ENCODE results near the gene PDLIM5.

Gene PDLIM5

GRCh38 chr4:94412658-94413038 lies 39.1 kb upstream of the PDLIM5 start:
- peak overlapping the region; percentile 25 for H3K4me3 ChIP-seq (ENCODE audit: low read depth, low read length)
- DNase-seq = no peak
- no peak for TF ChIP-seq CTCF (IDR thresholded peaks at IDR 0.05; ENCODE audit: low read depth, low read length)

GRCh38 chr4:94413085-94413840 lies 38.5 kb upstream of the PDLIM5 start:
- H3K36me3 ChIP-seq = no peaks in the 10 kb centered on the region
- H3K4me1 ChIP-seq = peaks cover 20% of the 10 kb centered on the region; the same call in 1 of the 2 replicates
- no peak overlapping the region for H3K4me3 ChIP-seq (ENCODE audit: low read depth, low read length)
- H3K27me3 ChIP-seq = no peaks in the 10 kb centered on the region
- DNase-seq = no peak
- TF ChIP-seq CTCF (IDR thresholded peaks at IDR 0.05; ENCODE audit: low read depth, low read length) = no peak
- no peaks in the 10 kb centered on the region for H3K9me3 ChIP-seq

More at GRCh38 chr4:94412658-94413038, 39.1 kb upstream of the PDLIM5 start:
- H3K4me1 ChIP-seq = peaks cover 26% of the 10 kb centered on the region
- no peaks in the 10 kb centered on the region for H3K36me3 ChIP-seq
- H3K27me3 ChIP-seq = no peaks in the 10 kb centered on the region
- H3K9me3 ChIP-seq = no peaks in the 10 kb centered on the region

- Histone ChIP-seq H3K27me3 (no peaks in the 10 kb centered on the region), H3K9me3 (no peaks in the 10 kb centered on the region; the same call in 1 of the 2 replicates), H3K36me3 (no peaks in the 10 kb centered on the region), H3K4me1 (peaks cover 11% of the 10 kb centered on the region; the same call in 1 of the 2 replicates), H3K4me3 (ENCODE audit: low read depth, low read length) (no peak overlapping the region)
- no peak for TF ChIP-seq CTCF (IDR thresholded peaks at IDR 0.05; ENCODE audit: low read depth, low read length)
- DNase-seq = no peak
Measured at GRCh38 chr4:94414907-94415306, 36.8 kb upstream of the PDLIM5 start.

GRCh38 chr4:94415448-94415847 lies 36.3 kb upstream of the PDLIM5 start:
- Histone ChIP-seq H3K9me3 (no peaks in the 10 kb centered on the region; the same call in 1 of the 2 replicates), H3K4me1 (peaks cover 11% of the 10 kb centered on the region; the same call in 1 of the 2 replicates), H3K27me3 (no peaks in the 10 kb centered on the region), H3K4me3 (ENCODE audit: low read depth, low read length) (no peak overlapping the region), H3K36me3 (no peaks in the 10 kb centered on the region)
- DNase-seq = no peak
- no peak for TF ChIP-seq CTCF (IDR thresholded peaks at IDR 0.05; ENCODE audit: low read depth, low read length)

- DNase-seq = no peak
- H3K36me3 ChIP-seq = no peaks in the 10 kb centered on the region
Measured at GRCh38 chr4:94416335-94416734, 35.4 kb upstream of the PDLIM5 start.

More at GRCh38 chr4:94416335-94416734, 35.4 kb upstream of the PDLIM5 start:
- no peak overlapping the region for H3K4me3 ChIP-seq (ENCODE audit: low read depth, low read length)
- H3K4me1 ChIP-seq = peaks cover 5% of the 10 kb centered on the region; the same call in 1 of the 2 replicates
- no peak for TF ChIP-seq CTCF (IDR thresholded peaks at IDR 0.05; ENCODE audit: low read depth, low read length)
- no peaks in the 10 kb centered on the region for H3K27me3 ChIP-seq
- H3K9me3 ChIP-seq = no peaks in the 10 kb centered on the region; the same call in 1 of the 2 replicates

Data from BE2C (cell line).